PFSK-1 (cell line): ENCODE measurements around the gene VMA21.

ENCODE experiments used
- POLR2AphosphoS5 ChIP-seq: IDR thresholded peaks from 2 replicates; pipeline ENCODE4 v1.6.1; 2012; ENCODE audit warnings: low read depth, mild to moderate bottlenecking, control low read depth, low read length, moderate library complexity
- SIN3A ChIP-seq: IDR thresholded peaks from 2 replicates; pipeline ENCODE4 v1.6.1; 2012; ENCODE audit warnings: mild to moderate bottlenecking, low read length, moderate library complexity, borderline replicate concordance; ENCODE audit not compliant: insufficient read depth
- TAF1 ChIP-seq: IDR thresholded peaks from 2 replicates; pipeline ENCODE4 v1.6.1; 2012; ENCODE audit warnings: low read length, control low read depth, borderline replicate concordance; ENCODE audit not compliant: insufficient read depth

- TF ChIP-seq POLR2AphosphoS5 (no peak), TAF1 (no peak), SIN3A (no peak)
These were observed 10.1 kb upstream of the VMA21 start for GRCh38 chrX:151386838-151387459.
